Measurements from ENCODE around the gene NKD1. TPM values are rescaled to one million over a fixed set of nuclear protein-coding genes. Genes with fewer than 3 reads are reported as not detected.

NKD1 gene
- total and polyA plus RNA-seq, 12 donors, result 0.67 to 8.9 (median 3.5) TPM

- DNase-seq, result no peak
- intact Hi-C loops (cut with DNase I), result loop anchor here in 1 of 2 donors (10.0 kb wide), 1 partner anchor 95 kb away; no protein-coding TSS in a partner anchor
- 61 to 81% (median 74%) methylated on average over 7 of the region's 7 CpGs for WGBS, 4 donors
- no peaks in the 10 kb centered on the region for H3K36me3 ChIP-seq (replicated peaks in 1 of 2)
- peaks cover 4 to 7% of the 10 kb centered on the region in 2 donors for H3K4me1 ChIP-seq (replicated peaks in 1 of 2)
- no peaks in the 10 kb centered on the region for H3K27me3 ChIP-seq
- H3K27ac ChIP-seq, result peak overlapping the region in 1 of 5 donors; percentile 63
- peak overlapping the region in 1 of 4 donors; percentile 95 for H3K4me3 ChIP-seq
- TF ChIP-seq CTCF (IDR thresholded peaks at IDR 0.05) (no peak), POLR2A (IDR thresholded peaks at IDR 0.05) (no peak)
- H3K9me3 ChIP-seq (replicated peaks in 1 of 3), result no peaks in the 10 kb centered on the region
Measured at GRCh38 chr16:50549561-50549915, 1.3 kb downstream of the NKD1 start.

DNA sequence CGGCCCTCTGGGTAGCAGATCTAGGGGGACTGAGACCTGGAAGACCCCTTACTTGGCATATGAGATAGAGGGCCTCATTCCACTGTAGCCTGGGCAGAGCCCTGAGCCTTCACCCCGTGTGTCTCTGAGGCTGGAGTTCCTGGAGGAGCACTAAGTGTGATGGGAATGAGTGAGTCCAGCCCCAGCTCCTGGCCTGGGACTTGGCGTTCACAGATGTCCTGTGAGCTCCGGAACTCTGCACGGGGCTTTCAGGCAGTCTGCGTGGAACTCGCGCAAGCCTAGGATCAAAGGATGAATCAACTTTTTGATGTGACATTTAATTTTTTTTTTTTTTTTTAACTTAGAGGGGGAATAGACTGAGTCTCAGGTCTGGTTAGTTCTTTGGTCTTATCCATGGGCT, 1.8 kb downstream of the NKD1 start:
- H3K4me3 ChIP-seq, result peak overlapping the region in 1 of 4 donors; percentile 95
- peaks cover 4 to 7% of the 10 kb centered on the region in 2 donors for H3K4me1 ChIP-seq (replicated peaks in 1 of 2)
- H3K9me3 ChIP-seq (replicated peaks in 1 of 3), result no peaks in the 10 kb centered on the region
- H3K27me3 ChIP-seq, result no peaks in the 10 kb centered on the region
- intact Hi-C loops (cut with DNase I), result no loop called here
- peak in 4 of 7 donors; percentile 24 to 54 (median 32) for DNase-seq
- peak overlapping the region in 1 of 5 donors; percentile 63 for H3K27ac ChIP-seq
- 60 to 81% (median 66%) methylated on average over 7 to 8 of the region's 8 CpGs for WGBS, 4 donors
- H3K36me3 ChIP-seq (replicated peaks in 1 of 2), result no peaks in the 10 kb centered on the region
- TF ChIP-seq POLR2A (IDR thresholded peaks at IDR 0.05), result no peak

DNA sequence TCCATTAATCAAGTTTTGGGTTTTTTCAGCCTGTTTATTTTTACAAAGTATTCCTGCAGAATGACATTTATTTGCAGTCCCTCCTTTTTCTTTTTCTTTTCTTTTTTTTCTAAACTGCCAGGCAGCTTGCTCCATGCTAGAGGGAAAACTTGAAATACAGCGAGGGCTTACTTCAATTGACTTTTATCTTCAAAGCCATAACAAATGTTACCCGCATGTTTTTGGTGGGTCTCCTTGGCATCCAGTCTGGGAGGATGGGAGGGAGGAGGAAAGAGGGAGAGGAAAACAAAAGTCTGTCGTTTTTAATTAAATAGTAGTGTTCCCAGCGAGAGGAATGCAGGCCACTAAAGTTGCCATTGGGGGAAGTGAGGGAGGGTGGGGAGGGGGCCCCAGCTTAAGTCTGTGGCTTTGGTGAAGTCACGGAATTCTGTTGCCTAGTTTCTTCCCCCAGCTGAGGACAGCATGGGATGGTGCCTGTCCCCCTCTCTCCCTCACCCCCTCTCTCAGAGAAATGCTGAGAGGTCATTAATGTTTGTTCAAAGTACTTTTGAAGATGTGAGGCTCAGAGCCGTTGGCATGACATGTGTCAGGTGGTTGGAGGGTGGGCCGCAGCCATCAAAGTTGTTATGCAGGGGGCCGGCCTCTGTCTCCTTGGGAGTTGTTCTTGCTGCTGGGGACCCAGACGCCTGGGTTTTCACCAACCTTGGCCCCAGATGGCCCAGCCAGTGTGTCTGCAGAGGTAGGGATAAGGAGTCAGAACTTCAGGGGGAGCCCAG, 2.9 kb downstream of the NKD1 start:
- H3K4me3 ChIP-seq, result no peak overlapping the region
- WGBS, 4 donors, result 73 to 80% (median 77%) methylated on average over 8 to 9 of the region's 9 CpGs
- peaks cover 4 to 7% of the 10 kb centered on the region in 2 donors for H3K4me1 ChIP-seq (replicated peaks in 1 of 2)
- intact Hi-C loops (cut with DNase I), result no loop called here
- no peak for DNase-seq
- H3K27ac ChIP-seq, result no peak overlapping the region
- no peaks in the 10 kb centered on the region for H3K9me3 ChIP-seq (replicated peaks in 1 of 3)
- no peaks in the 10 kb centered on the region for H3K27me3 ChIP-seq
- TF ChIP-seq CTCF (IDR thresholded peaks at IDR 0.05) (no peak), POLR2A (IDR thresholded peaks at IDR 0.05) (no peak)
- no peaks in the 10 kb centered on the region for H3K36me3 ChIP-seq (replicated peaks in 1 of 2)

DNA sequence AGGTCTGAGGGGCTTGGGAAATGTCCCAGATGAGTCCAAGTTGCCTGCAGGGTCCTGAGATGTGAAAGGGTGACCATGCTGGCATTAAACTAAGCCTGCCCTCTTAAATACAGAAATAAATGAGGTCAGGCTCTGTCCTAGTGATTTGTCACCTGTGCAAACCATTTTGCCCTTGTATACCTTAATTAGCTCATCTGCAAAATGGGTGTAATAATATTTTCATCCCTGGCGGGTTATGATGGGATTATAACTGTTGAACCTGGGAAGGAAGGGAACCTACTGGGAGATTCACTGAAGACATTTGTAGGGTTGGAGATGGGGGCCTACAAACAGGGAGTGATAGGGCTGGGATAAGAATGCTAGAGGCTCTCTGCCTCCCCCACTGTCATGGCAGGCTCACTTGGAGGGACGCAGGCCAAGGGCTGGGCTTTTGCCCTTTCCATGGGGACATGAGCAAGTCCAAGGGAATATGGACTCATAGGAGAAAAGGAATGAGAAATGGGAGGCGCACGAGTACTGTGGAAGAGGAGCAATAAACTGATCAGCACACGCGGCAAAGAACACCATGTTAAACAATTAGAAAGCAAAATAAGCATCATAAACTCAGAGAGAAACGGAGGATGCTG, 4.4 kb downstream of the NKD1 start:
- intact Hi-C loops (cut with DNase I), result no loop called here
- DNase-seq, result no peak
- H3K9me3 ChIP-seq (replicated peaks in 1 of 3), result no peaks in the 10 kb centered on the region
- H3K4me3 ChIP-seq, result no peak overlapping the region
- H3K27me3 ChIP-seq, result no peaks in the 10 kb centered on the region
- no peaks in the 10 kb centered on the region for H3K36me3 ChIP-seq (replicated peaks in 1 of 2)
- no peak overlapping the region for H3K27ac ChIP-seq
- 93 to 97% (median 94%) methylated on average over 7 of the region's 7 CpGs for WGBS, 4 donors
- TF ChIP-seq POLR2A (IDR thresholded peaks at IDR 0.05) (no peak), CTCF (IDR thresholded peaks at IDR 0.05) (no peak)
- H3K4me1 ChIP-seq (replicated peaks in 1 of 2), result peaks cover 0 to 7% of the 10 kb centered on the region in 2 donors

Data from adrenal gland (tissue), 12 donors.